Measurements from ENCODE around the gene FAM120A. TPM values are rescaled to one million over a fixed set of nuclear protein-coding genes. Genes with fewer than 3 reads are reported as not detected.

FAM120A gene
- total RNA-seq, 2 donors from 2014 or later: 76.9 to 83.6 TPM

DNA sequence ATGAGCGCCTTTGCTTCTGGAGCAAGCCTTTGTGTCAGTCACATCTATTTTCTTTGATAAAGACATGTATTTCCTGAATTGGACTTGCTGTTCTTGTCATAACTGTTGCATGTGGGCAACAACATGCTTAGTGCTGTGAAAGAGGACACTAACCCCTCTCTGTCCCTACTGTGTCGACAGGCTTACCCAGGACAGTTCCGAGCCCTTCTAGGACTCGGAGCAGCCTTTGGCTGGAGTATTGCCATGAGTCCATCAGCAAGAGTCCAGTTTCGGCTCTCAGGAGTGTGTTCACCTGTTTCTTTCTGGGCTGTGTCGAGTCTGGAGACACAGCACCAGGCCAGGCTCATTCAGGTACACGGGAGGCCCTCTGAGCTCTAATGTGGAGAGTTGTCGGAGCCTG lies 88.8 kb downstream of the FAM120A start:
- no peak for DNase-seq
- Mint-ChIP-seq H3K27me3 (no peaks in the 10 kb centered on the region), H3K27ac (no peak overlapping the region), H3K4me3 (no peak overlapping the region), H3K4me1 (peaks cover 5% of the 10 kb centered on the region), H3K36me3 (ENCODE audit: low read depth) (no peaks in the 10 kb centered on the region)
- ATAC-seq: no peak
- no peaks in the 10 kb centered on the region for H3K9me3 ChIP-seq (ENCODE audit: control insufficient read depth, low read length, poor library complexity, severe bottlenecking)

GRCh38 chr9:93541005-93541404 lies 89.5 kb downstream of the FAM120A start:
- no peak for DNase-seq
- no peaks in the 10 kb centered on the region for H3K27me3 Mint-ChIP-seq
- no peak overlapping the region for H3K27ac Mint-ChIP-seq
- no peaks in the 10 kb centered on the region for H3K36me3 Mint-ChIP-seq (ENCODE audit: low read depth)
- H3K4me3 Mint-ChIP-seq: no peak overlapping the region
- no peaks in the 10 kb centered on the region for H3K9me3 ChIP-seq (ENCODE audit: control insufficient read depth, low read length, poor library complexity, severe bottlenecking)
- peaks cover 3% of the 10 kb centered on the region for H3K4me1 Mint-ChIP-seq
- ATAC-seq: no peak

DNA sequence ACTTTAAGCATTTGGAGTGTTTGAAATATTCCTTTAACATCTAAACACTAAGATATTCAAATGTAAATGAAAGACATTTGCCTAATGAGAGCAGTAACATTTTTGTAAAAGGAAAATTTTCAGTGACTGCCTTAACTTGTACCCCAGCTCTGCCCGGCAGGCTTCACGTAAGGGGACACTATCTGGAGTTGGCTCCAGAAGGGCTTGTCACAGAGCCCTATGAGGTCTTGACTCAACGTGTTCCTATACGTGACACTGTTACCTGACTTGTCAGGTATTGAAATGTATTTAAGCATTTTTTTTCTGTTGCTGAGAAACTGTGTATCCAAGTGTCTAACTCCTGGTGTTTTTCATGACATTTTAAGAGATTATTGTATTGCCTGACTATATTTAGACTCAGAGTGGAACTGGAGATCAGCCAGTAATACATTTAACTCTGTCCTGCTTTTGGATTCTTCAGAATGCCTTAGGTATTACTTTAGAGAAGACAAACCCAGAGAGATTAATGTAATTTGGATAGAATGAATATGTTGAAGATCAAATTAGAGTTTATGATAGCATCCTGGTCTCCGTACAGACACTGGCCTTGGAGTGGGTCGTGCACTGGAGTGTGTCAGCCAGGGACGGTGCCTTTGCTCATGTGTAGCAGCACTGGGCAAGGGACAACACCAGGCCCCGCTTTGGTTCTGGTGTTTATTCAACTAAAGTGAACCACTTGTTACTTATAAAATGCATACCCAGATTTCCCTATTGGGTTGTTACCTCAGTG lies 90.3 kb downstream of the FAM120A start:
- no peaks in the 10 kb centered on the region for H3K27me3 Mint-ChIP-seq
- peak overlapping the region; percentile 29 for H3K27ac Mint-ChIP-seq
- H3K36me3 Mint-ChIP-seq (ENCODE audit: low read depth): peaks cover under 1% of the 10 kb centered on the region
- H3K4me1 Mint-ChIP-seq: peaks cover 3% of the 10 kb centered on the region
- no peak overlapping the region for H3K4me3 Mint-ChIP-seq
- DNase-seq: no peak
- no peak for ATAC-seq
- H3K9me3 ChIP-seq (ENCODE audit: control insufficient read depth, low read length, poor library complexity, severe bottlenecking): no peaks in the 10 kb centered on the region

GRCh38 chr9:93543117-93543516 lies 91.6 kb downstream of the FAM120A start:
- no peak for ATAC-seq
- Mint-ChIP-seq H3K27ac (no peak overlapping the region), H3K4me1 (peaks cover 5% of the 10 kb centered on the region), H3K4me3 (no peak overlapping the region), H3K27me3 (no peaks in the 10 kb centered on the region), H3K36me3 (ENCODE audit: low read depth) (peaks cover 3% of the 10 kb centered on the region)
- H3K9me3 ChIP-seq (ENCODE audit: control insufficient read depth, low read length, poor library complexity, severe bottlenecking): no peaks in the 10 kb centered on the region
- no peak for DNase-seq

DNA sequence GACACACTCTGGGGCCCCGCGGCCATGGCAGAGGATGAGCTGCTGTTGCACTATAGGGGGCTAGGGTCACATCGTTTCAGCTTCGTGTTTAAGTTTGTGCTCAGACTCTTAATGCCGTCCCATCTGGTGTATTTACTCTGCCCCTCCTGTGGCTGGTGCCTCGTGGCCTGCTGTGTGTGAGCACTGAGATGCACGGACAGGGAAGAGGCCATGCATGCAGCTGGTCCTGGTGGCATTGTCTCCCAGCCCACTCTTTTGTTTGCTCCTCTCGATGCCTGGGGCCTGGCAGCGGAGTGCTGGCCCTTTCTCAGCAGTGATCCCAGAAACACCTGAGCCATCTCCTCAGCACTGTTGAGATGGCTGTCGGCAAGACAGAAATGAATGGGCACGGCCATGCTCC lies 94.9 kb downstream of the FAM120A start:
- DNase-seq: no peak
- H3K27ac Mint-ChIP-seq: no peak overlapping the region
- peaks cover 2% of the 10 kb centered on the region for H3K4me1 Mint-ChIP-seq
- no peak for ATAC-seq
- peaks cover 9% of the 10 kb centered on the region for H3K36me3 Mint-ChIP-seq (ENCODE audit: low read depth)
- no peak overlapping the region for H3K4me3 Mint-ChIP-seq
- no peaks in the 10 kb centered on the region for H3K27me3 Mint-ChIP-seq
- no peaks in the 10 kb centered on the region for H3K9me3 ChIP-seq (ENCODE audit: control insufficient read depth, low read length, poor library complexity, severe bottlenecking)

GRCh38 chr9:93549611-93550010 lies 98.1 kb downstream of the FAM120A start:
- ATAC-seq: no peak
- H3K27ac Mint-ChIP-seq: no peak overlapping the region

GRCh38 chr9:93552923-93553322 lies 101.4 kb downstream of the FAM120A start:
- no peak overlapping the region for H3K4me3 Mint-ChIP-seq
- H3K9me3 ChIP-seq (ENCODE audit: control insufficient read depth, low read length, poor library complexity, severe bottlenecking): no peaks in the 10 kb centered on the region

More at GRCh38 chr9:93549611-93550010, 98.1 kb downstream of the FAM120A start:
- Mint-ChIP-seq H3K4me1 (peaks cover 4% of the 10 kb centered on the region), H3K27me3 (no peaks in the 10 kb centered on the region), H3K4me3 (no peak overlapping the region), H3K36me3 (ENCODE audit: low read depth) (peaks cover 11% of the 10 kb centered on the region)
- no peak for DNase-seq
- no peaks in the 10 kb centered on the region for H3K9me3 ChIP-seq (ENCODE audit: control insufficient read depth, low read length, poor library complexity, severe bottlenecking)

DNA sequence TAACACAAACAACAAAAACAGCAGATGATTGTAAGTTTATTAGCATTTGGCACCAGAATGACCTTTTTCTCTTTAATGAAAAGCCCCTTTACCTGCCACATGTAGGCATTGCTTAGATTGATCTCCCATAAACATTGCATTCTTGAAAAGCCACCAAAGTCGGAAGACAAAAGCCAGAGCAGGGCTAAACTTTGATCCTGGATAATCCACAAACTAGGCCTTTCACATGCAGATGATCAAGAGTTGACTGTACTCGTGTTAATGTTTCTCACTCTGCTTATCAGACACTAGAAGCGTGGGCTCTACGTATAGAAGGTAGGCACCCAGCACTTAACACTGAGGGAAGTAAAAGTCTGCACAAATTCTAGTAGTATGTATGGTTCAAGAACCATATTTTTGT lies 103.9 kb downstream of the FAM120A start:
- Mint-ChIP-seq H3K4me1 (peaks cover 2% of the 10 kb centered on the region), H3K27me3 (no peaks in the 10 kb centered on the region), H3K36me3 (ENCODE audit: low read depth) (peaks cover 6% of the 10 kb centered on the region), H3K27ac (no peak overlapping the region), H3K4me3 (no peak overlapping the region)
- H3K9me3 ChIP-seq (ENCODE audit: control insufficient read depth, low read length, poor library complexity, severe bottlenecking): no peaks in the 10 kb centered on the region
- DNase-seq (no peak), ATAC-seq (no peak)

More at GRCh38 chr9:93552923-93553322, 101.4 kb downstream of the FAM120A start:
- no peaks in the 10 kb centered on the region for H3K27me3 Mint-ChIP-seq
- peaks cover 2% of the 10 kb centered on the region for H3K4me1 Mint-ChIP-seq
- peaks cover 8% of the 10 kb centered on the region for H3K36me3 Mint-ChIP-seq (ENCODE audit: low read depth)
- ATAC-seq (no peak), DNase-seq (no peak)
- H3K27ac Mint-ChIP-seq: peak overlapping the region; percentile 37

GRCh38 chr9:93557366-93558137 lies 106.1 kb downstream of the FAM120A start:
- no peaks in the 10 kb centered on the region for H3K9me3 ChIP-seq (ENCODE audit: control insufficient read depth, low read length, poor library complexity, severe bottlenecking)
- DNase-seq (no peak), ATAC-seq (no peak)
- no peaks in the 10 kb centered on the region for H3K27me3 Mint-ChIP-seq
- H3K27ac Mint-ChIP-seq: no peak overlapping the region
- no peaks in the 10 kb centered on the region for H3K4me1 Mint-ChIP-seq
- H3K4me3 Mint-ChIP-seq: no peak overlapping the region
- no peaks in the 10 kb centered on the region for H3K36me3 Mint-ChIP-seq (ENCODE audit: low read depth)

DNA sequence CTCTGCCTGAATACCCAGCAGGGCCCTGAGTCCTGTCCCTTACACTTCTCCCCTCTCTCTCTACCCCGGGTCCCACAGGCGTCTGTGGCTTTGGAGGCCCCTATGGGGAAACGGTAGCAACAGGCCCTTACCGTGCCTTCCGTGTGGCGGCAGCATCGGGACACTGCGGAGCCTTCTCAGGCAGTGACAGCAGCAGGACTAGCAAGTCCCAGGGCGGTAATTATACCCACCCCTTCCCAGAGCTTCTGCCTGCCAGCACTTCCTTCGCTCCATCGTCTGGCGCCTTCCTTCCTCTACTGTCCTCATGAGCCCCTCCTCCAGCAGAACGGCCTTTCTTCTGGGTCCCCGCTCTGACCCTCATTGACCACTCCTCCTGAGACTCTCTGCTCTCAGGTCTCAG lies 107.0 kb downstream of the FAM120A start:
- Mint-ChIP-seq H3K27ac (no peak overlapping the region), H3K4me1 (no peaks in the 10 kb centered on the region), H3K36me3 (ENCODE audit: low read depth) (no peaks in the 10 kb centered on the region), H3K27me3 (no peaks in the 10 kb centered on the region), H3K4me3 (no peak overlapping the region)
- H3K9me3 ChIP-seq (ENCODE audit: control insufficient read depth, low read length, poor library complexity, severe bottlenecking): no peaks in the 10 kb centered on the region
- ATAC-seq: no peak
- no peak for DNase-seq

- H3K9me3 ChIP-seq (ENCODE audit: control insufficient read depth, low read length, poor library complexity, severe bottlenecking): no peaks in the 10 kb centered on the region
- Mint-ChIP-seq H3K4me3 (no peak overlapping the region), H3K27me3 (no peaks in the 10 kb centered on the region), H3K27ac (no peak overlapping the region), H3K36me3 (ENCODE audit: low read depth) (peaks cover 2% of the 10 kb centered on the region), H3K4me1 (peaks cover 7% of the 10 kb centered on the region)
- no peak for ATAC-seq
- DNase-seq: no peak
Measured at GRCh38 chr9:93560991-93561390, 109.5 kb downstream of the FAM120A start.

DNA sequence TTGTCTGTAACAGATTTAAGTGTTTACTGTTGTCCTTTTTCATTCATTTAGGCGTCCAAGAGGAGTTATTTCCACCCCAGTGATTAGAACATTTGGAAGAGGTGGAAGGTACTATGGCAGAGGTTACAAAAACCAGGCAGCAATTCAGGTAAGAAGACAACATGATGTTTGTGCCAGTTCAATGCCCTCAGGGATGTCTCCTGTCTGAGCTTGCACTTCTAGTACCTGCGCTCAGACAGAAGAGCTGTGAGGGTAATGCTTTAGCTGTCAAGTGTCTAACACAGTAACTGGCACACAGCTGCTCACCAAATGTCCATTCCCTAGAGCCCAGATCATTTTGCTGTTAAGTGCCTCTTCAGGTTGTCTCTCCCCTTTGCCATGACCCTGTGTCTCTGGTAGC lies 110.7 kb downstream of the FAM120A start:
- no peak overlapping the region for H3K27ac Mint-ChIP-seq

DNA sequence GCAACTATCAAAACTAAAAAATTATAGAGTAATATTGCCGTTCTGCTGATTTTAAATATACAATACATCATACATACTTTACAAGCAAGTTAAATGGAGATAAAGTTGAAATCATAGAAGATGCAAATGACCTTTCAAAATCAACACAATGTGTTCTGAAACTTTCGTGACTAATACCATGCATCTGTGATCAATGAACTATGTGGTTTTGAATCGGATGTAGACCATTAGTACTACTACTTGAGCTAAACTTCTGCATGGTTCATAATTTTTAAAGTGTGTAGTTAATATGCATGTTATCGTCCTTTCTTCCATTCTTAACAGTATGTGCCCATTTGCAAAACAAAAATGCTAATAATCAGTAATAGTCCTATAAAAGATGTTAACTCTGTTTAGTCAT lies 113.6 kb downstream of the FAM120A start:
- H3K9me3 ChIP-seq (ENCODE audit: control insufficient read depth, low read length, poor library complexity, severe bottlenecking): no peaks in the 10 kb centered on the region

More for the DNA sequence above, 110.7 kb downstream of the FAM120A start:
- H3K9me3 ChIP-seq (ENCODE audit: control insufficient read depth, low read length, poor library complexity, severe bottlenecking): no peaks in the 10 kb centered on the region
- Mint-ChIP-seq H3K36me3 (ENCODE audit: low read depth) (peaks cover 2% of the 10 kb centered on the region), H3K4me3 (no peak overlapping the region), H3K4me1 (peaks cover 13% of the 10 kb centered on the region), H3K27me3 (no peaks in the 10 kb centered on the region)
- no peak for DNase-seq
- ATAC-seq: no peak

More for the DNA sequence above, 113.6 kb downstream of the FAM120A start:
- Mint-ChIP-seq H3K4me1 (peaks cover 24% of the 10 kb centered on the region), H3K27ac (peak overlapping the region; percentile 91), H3K36me3 (ENCODE audit: low read depth) (peaks cover 4% of the 10 kb centered on the region), H3K4me3 (no peak overlapping the region), H3K27me3 (no peaks in the 10 kb centered on the region)
- DNase-seq (no peak), ATAC-seq (no peak)
